ENCODE data around the gene INTS6.

The INTS6 gene

GRCh38 chr13:51475727-51476501 lies 23.1 kb upstream of the INTS6 start:
- no peaks in the 10 kb centered on the region for H3K9me3 Mint-ChIP-seq
- peaks cover 3% of the 10 kb centered on the region for H3K4me1 Mint-ChIP-seq (ENCODE audit: low read depth)
- H3K27ac Mint-ChIP-seq = no peak overlapping the region

GRCh38 chr13:51469790-51470189 lies 17.0 kb upstream of the INTS6 start:
- H3K27ac Mint-ChIP-seq = no peak overlapping the region

More at GRCh38 chr13:51475727-51476501, 23.1 kb upstream of the INTS6 start:
- DNase-seq = no peak
- no peak overlapping the region for H3K4me3 Mint-ChIP-seq
- no peaks in the 10 kb centered on the region for H3K27me3 Mint-ChIP-seq
- no peaks in the 10 kb centered on the region for H3K36me3 Mint-ChIP-seq (ENCODE audit: low read depth)

GRCh38 chr13:51467730-51468129 lies 14.9 kb upstream of the INTS6 start:
- no peaks in the 10 kb centered on the region for H3K4me1 Mint-ChIP-seq (ENCODE audit: low read depth)
- H3K27me3 Mint-ChIP-seq = no peaks in the 10 kb centered on the region
- H3K4me3 Mint-ChIP-seq = no peak overlapping the region
- no peak for DNase-seq
- H3K27ac Mint-ChIP-seq = no peak overlapping the region
- H3K9me3 Mint-ChIP-seq = no peaks in the 10 kb centered on the region
- no peaks in the 10 kb centered on the region for H3K36me3 Mint-ChIP-seq (ENCODE audit: low read depth)

More at GRCh38 chr13:51469790-51470189, 17.0 kb upstream of the INTS6 start:
- H3K9me3 Mint-ChIP-seq = no peaks in the 10 kb centered on the region
- no peaks in the 10 kb centered on the region for H3K4me1 Mint-ChIP-seq (ENCODE audit: low read depth)
- DNase-seq = no peak
- H3K36me3 Mint-ChIP-seq (ENCODE audit: low read depth) = no peaks in the 10 kb centered on the region
- no peaks in the 10 kb centered on the region for H3K27me3 Mint-ChIP-seq
- no peak overlapping the region for H3K4me3 Mint-ChIP-seq

DNA sequence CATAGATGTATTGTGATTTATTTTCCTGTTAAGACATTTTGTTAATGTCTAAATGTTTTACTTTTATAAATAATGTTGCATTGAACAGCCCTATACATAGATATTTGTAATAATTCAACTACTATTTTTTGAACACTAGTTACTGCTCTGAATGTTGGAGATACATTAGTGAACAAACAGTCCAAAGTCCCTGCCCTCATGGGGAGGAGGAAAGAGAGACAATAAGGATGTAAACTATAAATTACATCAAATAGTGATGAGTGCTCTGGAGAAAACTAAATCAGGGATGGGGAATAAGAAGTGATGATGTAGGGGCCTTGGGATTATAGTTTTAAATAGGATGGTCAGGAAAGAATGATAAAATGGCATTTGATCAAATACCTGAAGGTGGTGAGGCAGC lies 12.3 kb upstream of the INTS6 start:
- peaks cover 7% of the 10 kb centered on the region for H3K36me3 Mint-ChIP-seq (ENCODE audit: low read depth)
- no peak for DNase-seq
- H3K27me3 Mint-ChIP-seq = no peaks in the 10 kb centered on the region
- H3K4me1 Mint-ChIP-seq (ENCODE audit: low read depth) = no peaks in the 10 kb centered on the region
- no peak overlapping the region for H3K27ac Mint-ChIP-seq
- no peak overlapping the region for H3K4me3 Mint-ChIP-seq
- H3K9me3 Mint-ChIP-seq = peaks cover 6% of the 10 kb centered on the region

DNA sequence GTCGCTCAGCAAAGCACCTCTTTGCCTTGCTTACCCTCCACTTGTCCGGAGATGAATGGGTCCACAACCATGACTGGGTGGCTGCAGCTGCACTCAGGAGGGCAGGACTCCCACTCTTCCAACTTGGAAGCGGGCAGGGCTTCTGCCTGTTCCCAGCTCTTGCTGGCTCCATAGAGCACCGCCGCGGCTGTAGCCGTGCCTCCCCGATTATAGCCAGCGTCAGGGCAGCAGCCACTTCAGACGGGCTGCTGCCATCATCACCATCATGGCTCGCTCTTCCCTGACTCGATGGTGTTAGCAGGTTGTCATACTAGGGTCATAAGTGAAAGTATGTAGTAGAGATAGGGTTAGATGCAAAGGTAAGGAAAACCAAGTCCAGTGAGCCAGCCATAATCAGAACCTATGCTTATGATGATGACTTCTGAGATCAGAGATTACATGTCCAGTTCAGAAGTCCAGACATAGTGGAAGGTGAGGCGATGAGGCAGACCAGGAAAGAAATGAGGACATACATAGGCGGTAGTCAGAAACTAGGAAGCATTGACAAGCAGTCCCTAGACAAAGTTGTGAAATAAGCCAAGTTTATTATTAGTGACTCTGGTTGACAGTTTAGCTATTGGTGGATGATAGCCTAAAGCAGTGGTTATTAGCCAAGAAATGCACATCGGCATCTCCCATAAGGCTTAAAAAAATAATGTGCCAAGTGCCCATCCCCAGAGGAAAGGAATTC lies 4.4 kb upstream of the INTS6 start:
- Mint-ChIP-seq H3K9me3 (peaks cover 13% of the 10 kb centered on the region), H3K27me3 (no peaks in the 10 kb centered on the region), H3K4me3 (no peak overlapping the region), H3K4me1 (ENCODE audit: low read depth) (peaks cover 28% of the 10 kb centered on the region), H3K36me3 (ENCODE audit: low read depth) (peaks cover 69% of the 10 kb centered on the region), H3K27ac (no peak overlapping the region)
- DNase-seq = no peak

- H3K4me1 Mint-ChIP-seq (ENCODE audit: low read depth) = peaks cover 28% of the 10 kb centered on the region
- H3K36me3 Mint-ChIP-seq (ENCODE audit: low read depth) = peaks cover 69% of the 10 kb centered on the region
- no peak for DNase-seq
- peaks cover 13% of the 10 kb centered on the region for H3K9me3 Mint-ChIP-seq
- H3K27me3 Mint-ChIP-seq = no peaks in the 10 kb centered on the region
- H3K4me3 Mint-ChIP-seq = no peak overlapping the region
- no peak overlapping the region for H3K27ac Mint-ChIP-seq
These were observed 3.7 kb upstream of the INTS6 start for GRCh38 chr13:51456510-51456909.

DNA sequence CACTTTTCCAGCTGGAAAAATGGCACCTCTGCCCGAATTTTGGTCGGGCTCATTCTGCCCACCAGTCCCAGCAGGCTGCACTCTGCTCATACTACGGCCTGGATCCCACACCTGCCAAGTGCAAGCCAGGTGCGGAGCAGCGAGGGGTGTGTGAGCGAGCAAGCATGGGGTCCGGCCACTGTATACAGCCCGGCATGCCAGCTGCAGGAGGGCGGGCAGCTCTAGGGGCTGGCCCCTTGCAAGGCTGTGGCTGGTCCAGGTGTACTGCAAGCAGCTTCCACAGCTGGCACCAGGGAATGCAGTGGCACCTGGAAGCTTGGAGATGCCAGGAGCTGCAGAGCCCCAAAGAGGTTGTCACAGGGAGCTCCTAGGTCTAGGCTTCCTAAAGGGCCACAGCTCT lies 2.7 kb upstream of the INTS6 start:
- no peak overlapping the region for H3K4me3 Mint-ChIP-seq
- peak overlapping the region; percentile 98 for H3K27ac Mint-ChIP-seq
- peaks cover 8% of the 10 kb centered on the region for H3K9me3 Mint-ChIP-seq
- no peak for DNase-seq
- H3K36me3 Mint-ChIP-seq (ENCODE audit: low read depth) = peaks cover 74% of the 10 kb centered on the region
- H3K4me1 Mint-ChIP-seq (ENCODE audit: low read depth) = peaks cover 34% of the 10 kb centered on the region
- no peaks in the 10 kb centered on the region for H3K27me3 Mint-ChIP-seq

DNA sequence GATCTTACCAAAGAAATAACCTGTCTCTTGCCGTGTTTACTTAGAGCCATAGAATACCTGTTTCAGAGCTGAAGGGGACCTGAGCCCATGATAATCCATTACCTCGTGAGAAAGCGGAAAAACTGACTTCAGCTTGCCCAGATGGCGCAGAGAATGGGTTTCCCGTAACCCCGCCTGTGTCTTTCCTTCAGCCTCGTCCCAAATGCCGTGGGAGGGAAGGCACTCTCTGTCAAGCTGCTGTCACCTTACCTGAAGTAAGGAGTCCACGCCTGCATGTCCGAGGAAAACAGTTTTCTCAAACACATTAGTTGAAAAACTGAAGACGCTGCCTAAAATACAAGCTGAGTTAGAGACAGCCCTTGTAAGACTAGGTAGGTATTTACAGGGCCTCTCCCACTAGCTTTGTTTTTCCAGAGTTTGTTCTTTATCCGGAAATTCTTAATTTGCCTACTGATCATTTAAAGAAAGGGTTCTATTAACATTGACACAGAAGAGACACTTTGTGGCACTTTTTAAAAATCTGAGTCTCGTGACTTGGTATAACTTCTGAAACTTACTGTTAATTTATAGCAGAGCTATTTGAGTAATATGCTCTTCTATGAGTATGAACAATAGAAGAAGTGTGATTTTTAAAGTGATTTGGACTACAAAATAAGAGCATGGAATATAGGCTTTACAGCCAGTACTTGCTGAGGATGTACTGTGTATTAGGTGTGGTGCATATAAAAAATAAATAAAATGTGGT lies 1.3 kb upstream of the INTS6 start:
- peaks cover 46% of the 10 kb centered on the region for H3K4me1 Mint-ChIP-seq (ENCODE audit: low read depth)
- H3K9me3 Mint-ChIP-seq = peaks cover 3% of the 10 kb centered on the region
- DNase-seq = peak; percentile 70
- H3K27ac Mint-ChIP-seq = peak overlapping the region; percentile 98
- H3K36me3 Mint-ChIP-seq (ENCODE audit: low read depth) = peaks cover 76% of the 10 kb centered on the region
- no peaks in the 10 kb centered on the region for H3K27me3 Mint-ChIP-seq
- peak overlapping the region; percentile 83 for H3K4me3 Mint-ChIP-seq

- Mint-ChIP-seq H3K9me3 (peaks cover 3% of the 10 kb centered on the region), H3K4me1 (ENCODE audit: low read depth) (peaks cover 49% of the 10 kb centered on the region), H3K36me3 (ENCODE audit: low read depth) (peaks cover 80% of the 10 kb centered on the region), H3K27me3 (no peaks in the 10 kb centered on the region), H3K4me3 (peak overlapping the region; percentile 83), H3K27ac (peak overlapping the region; percentile 98)
- DNase-seq = peak; percentile 89
These were observed 547 bp upstream of the INTS6 start for GRCh38 chr13:51453207-51453958.

DNA sequence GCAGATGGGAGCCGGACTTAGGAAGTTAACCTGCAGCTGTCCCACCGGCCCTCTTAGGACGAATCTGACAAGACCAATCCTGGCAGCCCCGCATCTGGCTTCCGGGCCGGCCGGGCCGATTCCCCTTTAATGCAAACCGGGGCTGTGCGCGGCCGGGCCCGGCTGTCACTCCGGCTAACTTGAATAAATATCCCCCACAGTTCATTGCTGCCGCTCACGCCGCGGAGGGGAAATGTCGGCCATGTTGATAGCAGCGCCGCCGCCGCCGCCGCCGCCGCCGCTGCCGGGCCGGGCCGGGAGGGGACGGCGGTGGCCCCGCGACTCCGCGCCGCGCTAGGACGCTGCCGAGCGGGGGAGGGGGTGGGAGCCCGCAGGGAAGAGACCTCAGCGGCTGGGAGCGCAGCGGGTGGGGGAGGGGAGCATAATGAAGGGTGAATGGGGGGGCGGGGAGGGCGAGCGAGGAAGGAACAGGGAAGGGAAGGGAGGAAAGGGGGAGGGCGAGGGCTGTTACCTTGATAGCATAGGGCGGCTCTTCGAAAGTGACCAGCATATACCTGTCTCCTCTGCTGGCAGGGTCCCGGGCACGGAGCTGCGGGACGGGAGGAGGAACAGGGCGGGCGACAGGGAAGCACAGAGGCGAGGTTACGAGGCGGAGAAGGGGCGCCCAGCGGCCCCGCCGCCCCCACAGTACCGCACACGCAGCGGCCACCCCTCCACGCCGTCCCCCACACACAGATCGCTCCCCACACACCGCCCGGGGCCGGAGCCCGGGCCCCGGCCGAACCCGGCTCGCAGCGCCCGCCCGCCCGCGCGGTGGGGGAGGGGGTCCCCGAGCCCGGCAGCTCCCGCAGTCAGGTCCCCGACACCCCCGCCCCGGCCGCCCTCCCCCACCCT lies 1.1 kb downstream of the INTS6 start:
- Mint-ChIP-seq H3K36me3 (ENCODE audit: low read depth) (peaks cover 82% of the 10 kb centered on the region), H3K27me3 (no peaks in the 10 kb centered on the region), H3K9me3 (peaks cover 3% of the 10 kb centered on the region), H3K4me1 (ENCODE audit: low read depth) (peaks cover 47% of the 10 kb centered on the region), H3K4me3 (peak overlapping the region; percentile 92), H3K27ac (peak overlapping the region; percentile 95)
- peak; percentile 86 for DNase-seq

- H3K36me3 Mint-ChIP-seq (ENCODE audit: low read depth) = peaks cover 83% of the 10 kb centered on the region
- H3K27ac Mint-ChIP-seq = peak overlapping the region; percentile 95
- H3K9me3 Mint-ChIP-seq = peaks cover 3% of the 10 kb centered on the region
- no peak for DNase-seq
- H3K27me3 Mint-ChIP-seq = no peaks in the 10 kb centered on the region
- H3K4me1 Mint-ChIP-seq (ENCODE audit: low read depth) = peaks cover 51% of the 10 kb centered on the region
- H3K4me3 Mint-ChIP-seq = peak overlapping the region; percentile 92
These were observed 1.7 kb downstream of the INTS6 start for GRCh38 chr13:51451134-51451466.

- peak overlapping the region; percentile 42 for H3K27ac Mint-ChIP-seq
- H3K4me3 Mint-ChIP-seq = peak overlapping the region; percentile 28
- DNase-seq = no peak
- peaks cover 38% of the 10 kb centered on the region for H3K4me1 Mint-ChIP-seq (ENCODE audit: low read depth)
- H3K27me3 Mint-ChIP-seq = no peaks in the 10 kb centered on the region
- H3K9me3 Mint-ChIP-seq = no peaks in the 10 kb centered on the region
- H3K36me3 Mint-ChIP-seq (ENCODE audit: low read depth) = peaks cover 72% of the 10 kb centered on the region
These were observed 3.8 kb downstream of the INTS6 start for GRCh38 chr13:51449018-51449417.

DNA sequence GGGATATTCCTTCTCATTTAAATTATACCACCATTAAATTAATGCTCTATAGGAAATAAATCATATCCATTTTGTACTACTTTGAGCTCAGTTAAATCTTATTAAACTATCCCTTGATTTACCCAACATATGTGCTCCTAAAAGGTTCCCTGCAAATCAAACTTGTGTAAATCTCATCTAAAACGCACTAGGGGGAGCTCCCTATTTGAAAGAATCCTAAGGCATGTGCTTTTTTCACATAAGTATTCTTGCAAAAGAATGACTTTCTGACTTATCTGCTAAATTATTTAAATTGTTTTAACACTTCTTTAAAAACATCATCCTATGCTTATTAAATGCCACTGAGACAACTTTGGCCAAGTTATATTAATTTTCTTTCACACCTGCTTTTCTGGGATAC lies 7.9 kb downstream of the INTS6 start:
- Mint-ChIP-seq H3K27ac (no peak overlapping the region), H3K4me3 (no peak overlapping the region), H3K27me3 (no peaks in the 10 kb centered on the region), H3K9me3 (no peaks in the 10 kb centered on the region), H3K4me1 (ENCODE audit: low read depth) (peaks cover 28% of the 10 kb centered on the region), H3K36me3 (ENCODE audit: low read depth) (peaks cover 68% of the 10 kb centered on the region)
- DNase-seq = no peak

Measured in activated T-cell treated with anti-CD3 and anti-CD28 coated beads, Interleukin-2, amount 50 U/mL, for 24 hours (primary cell).